Hippocampal formation (tissue), 2 donors: ENCODE data around the gene PRIMA1.
"Not testable (repeated sequence)": the region's sequence is repeated elsewhere in the genome, so short reads cannot be mapped to it uniquely, and the experiment has no call there.

Experiments
- DNase-seq, 2 donors: peaks; one replicate each; lab custom pipeline; 2025; lab: John Stamatoyannopoulos, UW

Gene PRIMA1, protein sequence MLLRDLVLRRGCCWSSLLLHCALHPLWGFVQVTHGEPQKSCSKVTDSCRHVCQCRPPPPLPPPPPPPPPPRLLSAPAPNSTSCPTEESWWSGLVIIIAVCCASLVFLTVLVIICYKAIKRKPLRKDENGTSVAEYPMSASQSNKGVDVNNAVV

DNA sequence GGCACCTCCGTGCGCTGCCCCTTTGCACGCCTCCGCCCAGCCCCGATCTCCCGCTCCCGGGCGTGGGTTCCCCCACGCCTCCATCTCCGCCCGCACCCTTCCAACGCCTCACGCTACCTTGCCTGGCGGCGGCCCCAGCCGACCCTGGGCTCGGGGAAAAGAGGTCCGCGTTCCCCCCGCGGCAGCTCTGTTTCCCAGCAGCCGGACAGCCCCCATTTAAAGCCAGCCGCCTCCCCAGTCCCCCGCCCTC, at the start of gene PRIMA1:
Gene PRIMA1 (minus strand): TSS at position 193 of the 250 bp plus-strand sequence. CDS start 767 bp downstream, outside the sequence.
- no peak for DNase-seq

GRCh38 chr14:93834699-93835371, 46.5 kb upstream of the PRIMA1 start:
- DNase-seq, result no peak

GRCh38 chr14:93832665-93833064, 44.4 kb upstream of the PRIMA1 start:
- DNase-seq, result no peak

DNA sequence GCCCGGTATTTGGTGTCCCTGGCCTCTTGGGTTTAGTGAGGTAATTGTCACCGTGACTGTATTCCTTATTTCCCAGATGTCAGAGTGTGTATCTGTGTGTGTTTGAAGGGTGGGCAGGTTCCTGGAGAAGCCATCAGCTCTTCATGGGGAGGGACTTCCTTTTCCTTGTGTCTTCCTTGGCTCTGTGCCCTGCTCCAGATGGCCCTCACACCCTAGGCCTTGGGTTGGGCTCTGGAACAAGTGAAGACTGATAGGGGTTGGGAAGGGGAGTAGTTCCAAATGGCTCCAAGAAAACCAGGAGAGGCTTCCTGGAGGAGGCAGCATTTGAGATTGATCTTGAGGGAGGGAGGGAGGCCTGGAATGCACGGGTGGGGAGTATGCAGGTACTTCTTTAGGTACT, 43.8 kb upstream of the PRIMA1 start:
- DNase-seq, result no peak

GRCh38 chr14:93830753-93831461, 42.6 kb upstream of the PRIMA1 start:
- no peak for DNase-seq

DNA sequence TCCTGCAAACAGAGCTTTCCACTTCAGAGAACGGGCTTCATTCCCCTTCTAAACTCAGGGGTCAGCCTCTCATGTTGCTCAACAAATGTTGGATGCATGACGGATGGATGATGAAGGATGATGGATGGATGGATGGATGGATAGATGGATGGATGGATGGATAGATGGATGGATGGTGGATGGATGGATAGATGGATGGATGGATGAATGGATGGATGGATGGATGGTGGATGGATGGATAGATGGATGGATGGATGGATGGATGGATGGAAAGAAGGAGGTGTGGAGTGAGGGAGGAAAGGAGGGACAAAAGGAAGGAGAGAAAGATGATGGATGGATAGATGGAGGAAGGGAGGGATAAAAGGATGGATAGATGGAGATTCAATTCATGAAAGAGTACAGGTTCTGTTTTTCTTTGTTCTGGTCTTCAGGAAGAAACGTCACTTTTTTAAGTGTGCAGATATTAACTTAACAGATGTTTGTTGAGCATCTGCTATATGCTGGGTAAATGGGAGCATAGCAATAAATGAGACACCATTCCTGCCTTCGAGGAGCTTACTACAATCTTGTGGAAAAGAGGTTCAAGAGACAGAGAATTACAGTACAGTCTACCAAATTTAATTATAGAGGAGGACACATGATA, 41.7 kb upstream of the PRIMA1 start:
- DNase-seq, result no peak

- DNase-seq, result no peak
Measured at GRCh38 chr14:93825235-93825553, 36.9 kb upstream of the PRIMA1 start.

GRCh38 chr14:93824518-93825234, 36.4 kb upstream of the PRIMA1 start:
- DNase-seq, result no peak

- DNase-seq, result no peak
Measured at GRCh38 chr14:93824076-93824475, 35.8 kb upstream of the PRIMA1 start.

GRCh38 chr14:93821051-93821450, 32.8 kb upstream of the PRIMA1 start:
- no peak for DNase-seq

GRCh38 chr14:93818857-93819256, 30.6 kb upstream of the PRIMA1 start:
- no peak for DNase-seq

- DNase-seq, result no peak
Measured at GRCh38 chr14:93811676-93812075, 23.4 kb upstream of the PRIMA1 start.

DNA sequence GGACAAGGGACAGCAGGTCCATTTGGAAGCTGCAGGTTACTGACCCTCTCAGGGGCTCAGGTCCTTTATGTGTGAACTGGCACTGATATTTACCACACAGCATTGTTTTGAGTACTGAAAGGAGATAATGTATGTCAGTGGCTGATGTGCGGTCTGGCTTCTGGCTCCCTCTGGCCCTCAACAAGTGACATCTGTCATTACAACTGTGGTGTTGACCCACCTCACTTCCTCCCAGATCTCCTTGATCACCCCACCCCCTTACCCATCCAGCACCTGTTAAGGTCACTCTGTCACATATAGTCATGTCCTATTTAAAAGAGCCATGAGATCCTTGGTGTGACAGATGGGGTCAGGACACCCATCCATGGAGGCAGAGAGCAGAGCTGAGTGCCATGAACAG, 22.7 kb upstream of the PRIMA1 start:
- no peak for DNase-seq

DNA sequence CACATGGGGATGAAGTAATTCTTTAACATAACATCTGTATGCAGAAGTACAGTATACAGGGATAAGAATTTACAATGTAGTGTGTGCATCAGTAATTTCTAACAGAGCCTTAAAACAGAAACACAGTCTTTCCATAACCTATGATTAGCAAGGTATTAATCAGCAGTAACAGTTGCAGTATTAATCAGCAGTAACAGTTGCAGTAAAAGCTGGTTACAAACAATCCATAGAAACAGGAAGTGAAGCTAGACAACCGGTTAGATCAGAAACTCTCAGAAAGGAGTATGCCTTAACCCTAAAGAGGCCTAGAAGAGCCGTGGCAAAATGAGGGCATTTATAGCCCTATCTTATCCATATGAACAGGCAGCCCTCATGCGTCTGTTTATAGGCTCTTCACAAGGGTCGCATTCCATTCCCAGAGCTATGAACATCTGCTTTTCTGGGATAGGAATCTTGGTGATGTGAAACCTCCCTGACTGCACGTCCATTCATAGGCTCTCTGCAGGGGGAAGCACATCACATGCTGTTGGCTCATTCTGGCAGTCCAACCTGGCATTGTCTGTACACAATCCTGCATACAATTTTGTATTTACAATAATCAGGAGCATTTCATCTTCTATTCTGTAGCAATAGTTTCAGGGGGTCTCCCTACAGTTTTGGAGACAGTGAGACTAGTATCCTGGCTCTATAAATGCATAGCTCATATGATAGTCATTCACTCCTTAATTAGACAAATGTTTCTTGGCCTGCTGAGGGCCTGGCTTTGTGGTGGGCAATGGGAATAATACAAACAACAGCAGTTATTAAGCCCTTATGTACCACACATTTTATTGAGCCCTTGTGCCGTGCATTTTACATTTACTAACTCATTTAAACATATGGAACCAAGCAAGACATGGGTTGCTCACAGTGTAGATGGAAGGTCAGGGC, 21.5 kb upstream of the PRIMA1 start:
- DNase-seq, result not testable (repeated sequence)

- no peak for DNase-seq
Measured at GRCh38 chr14:93804654-93805053, 16.4 kb upstream of the PRIMA1 start.

DNA sequence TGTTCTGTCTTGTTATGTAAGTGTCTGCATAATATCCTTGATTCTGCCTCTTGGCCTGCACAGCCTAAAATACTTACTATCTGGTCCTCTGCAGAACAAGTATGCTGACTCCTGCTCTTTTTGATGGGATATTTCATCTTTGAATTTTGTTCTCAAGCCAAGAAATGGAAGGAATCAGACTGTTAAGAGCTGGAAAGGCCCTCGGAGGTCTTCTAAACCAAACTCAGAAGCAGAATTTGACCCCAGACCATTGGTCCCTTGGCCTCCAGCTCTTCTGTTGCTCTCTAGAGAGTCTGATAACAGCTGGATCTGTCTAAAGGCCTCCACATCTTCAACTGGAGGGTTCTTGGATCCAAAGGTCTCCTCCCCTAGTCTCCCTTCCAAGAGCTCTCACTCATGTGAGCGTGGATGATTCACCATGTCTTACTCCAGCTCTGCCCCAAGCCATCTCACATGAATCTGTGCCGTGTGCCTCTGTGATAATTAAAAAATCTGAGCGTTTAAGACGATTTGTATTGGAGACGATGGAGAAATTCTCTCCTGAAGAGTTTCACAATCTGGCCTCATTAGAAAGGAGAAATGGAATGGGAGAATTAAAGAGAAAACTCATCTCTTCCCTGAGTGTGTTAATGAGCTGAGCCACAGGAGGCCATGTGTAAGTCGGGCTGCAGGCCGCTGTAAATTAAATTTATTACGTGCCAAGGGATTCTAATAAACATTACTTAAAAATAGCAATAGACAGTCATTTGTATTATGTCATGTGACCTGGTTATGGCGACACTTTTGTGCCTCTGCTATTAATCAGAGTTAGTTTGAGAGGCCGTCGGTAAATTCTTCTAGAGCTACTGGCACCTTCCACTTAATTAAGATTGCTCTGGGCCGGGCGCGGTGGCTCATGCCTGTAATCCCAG, 15.4 kb upstream of the PRIMA1 start:
- DNase-seq, result no peak

- no peak for DNase-seq
Measured at GRCh38 chr14:93799989-93800921, 12.0 kb upstream of the PRIMA1 start.

DNA sequence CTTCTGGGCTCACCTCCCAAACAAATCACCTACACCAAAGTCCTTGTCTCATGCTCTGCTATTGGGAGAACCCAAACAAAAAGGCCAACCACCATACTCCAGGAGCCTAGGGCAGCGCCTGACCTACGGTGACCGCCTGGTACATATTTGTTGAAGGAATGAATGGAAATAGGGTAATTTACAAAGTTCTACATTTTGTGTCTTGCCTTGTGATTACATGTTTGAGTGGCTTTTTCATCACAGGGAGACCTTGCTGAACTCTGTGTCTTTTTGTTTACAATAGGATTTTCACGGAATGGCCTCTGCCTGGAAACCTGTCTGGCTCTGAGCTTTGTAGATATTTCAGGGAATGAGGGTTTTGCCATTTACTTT, 11.3 kb upstream of the PRIMA1 start:
- no peak for DNase-seq

GRCh38 chr14:93797536-93797935, 9.3 kb upstream of the PRIMA1 start:
- DNase-seq, result no peak
